Dermis blood vessel endothelial cell (primary cell): ENCODE data around the gene PTPRD. TPM values are rescaled to one million over a fixed set of nuclear protein-coding genes. Genes with fewer than 3 reads are reported as not detected.
"Not testable (repeated sequence)": the region's sequence is repeated elsewhere in the genome, so short reads cannot be mapped to it uniquely, and the experiment has no call there.

Experiments
- DNase-seq: peaks from one replicate; pipeline ENCODE4 v3.0.0; 2010
- total RNA-seq: library from RNA; depleted of rRNA; stranded (reverse); fragments of >200 nt; gene quantifications from 2 replicates; pipeline ENCODE4 v1.2.3, GENCODE V29; 2014

PTPRD gene
- total RNA-seq, 1 donor from 2014 or later = 3.2 TPM

- DNase-seq = not testable (repeated sequence)
These were observed 163.6 kb downstream of the PTPRD start for GRCh38 chr9:10449201-10449617.

GRCh38 chr9:10447036-10447435 lies 165.8 kb downstream of the PTPRD start:
- DNase-seq = no peak

- DNase-seq = no peak
These were observed 169.0 kb downstream of the PTPRD start for GRCh38 chr9:10443868-10444204.

GRCh38 chr9:10443181-10443867 lies 169.5 kb downstream of the PTPRD start:
- DNase-seq = no peak

GRCh38 chr9:10438955-10439354 lies 173.8 kb downstream of the PTPRD start:
- DNase-seq = no peak

GRCh38 chr9:10436756-10437155 lies 176.0 kb downstream of the PTPRD start:
- no peak for DNase-seq

GRCh38 chr9:10434412-10434811 lies 178.4 kb downstream of the PTPRD start:
- DNase-seq = no peak

GRCh38 chr9:10411272-10411671 lies 201.5 kb downstream of the PTPRD start:
- no peak for DNase-seq

- DNase-seq = no peak
These were observed 209.5 kb downstream of the PTPRD start for GRCh38 chr9:10403283-10403682.

- no peak for DNase-seq
These were observed 216.2 kb downstream of the PTPRD start for GRCh38 chr9:10396615-10397014.

GRCh38 chr9:10387282-10387681 lies 225.5 kb downstream of the PTPRD start:
- DNase-seq = no peak

GRCh38 chr9:10371824-10372223 lies 241.0 kb downstream of the PTPRD start:
- DNase-seq = no peak

- peak; percentile 43 for DNase-seq
These were observed 246.5 kb downstream of the PTPRD start for GRCh38 chr9:10366171-10366779.

GRCh38 chr9:10354591-10354990 lies 258.2 kb downstream of the PTPRD start:
- DNase-seq = no peak

GRCh38 chr9:10345621-10346020 lies 267.2 kb downstream of the PTPRD start:
- not testable (repeated sequence) for DNase-seq

GRCh38 chr9:10341057-10341456 lies 271.7 kb downstream of the PTPRD start:
- DNase-seq = no peak

GRCh38 chr9:10339152-10339551 lies 273.6 kb downstream of the PTPRD start:
- DNase-seq = no peak

- DNase-seq = no peak
These were observed 281.6 kb downstream of the PTPRD start for GRCh38 chr9:10331157-10331556.

- no peak for DNase-seq
These were observed 330.7 kb downstream of the PTPRD start for GRCh38 chr9:10282084-10282483.

GRCh38 chr9:10274988-10275387 lies 337.8 kb downstream of the PTPRD start:
- DNase-seq = no peak

- no peak for DNase-seq
These were observed 338.6 kb downstream of the PTPRD start for GRCh38 chr9:10274175-10274574.

GRCh38 chr9:10272830-10273229 lies 340.0 kb downstream of the PTPRD start:
- DNase-seq = no peak

- no peak for DNase-seq
These were observed 344.0 kb downstream of the PTPRD start for GRCh38 chr9:10268531-10269485.
